ENCODE measurements around the gene SLC35G3. TPM values are rescaled to one million over a fixed set of nuclear protein-coding genes. Genes with fewer than 3 reads are reported as not detected.

Gene SLC35G3
- total and polyA plus RNA-seq, 2 experiments from 2014 or later, result not detected

GRCh38 chr17:35149941-35150340 is 44.3 kb downstream of the SLC35G3 start:
- no peak overlapping the region for H2AFZ ChIP-seq
- no peaks in the 10 kb centered on the region for H3K36me3 Mint-ChIP-seq (ENCODE audit: low read depth)
- no peaks in the 10 kb centered on the region for H3K9me3 Mint-ChIP-seq
- H3K9me2 ChIP-seq (ENCODE audit: insufficient read depth), result no peaks in the 10 kb centered on the region
- no peak overlapping the region for H3K27ac ChIP-seq (ENCODE audit: low read depth)
- H3K4me3 ChIP-seq, result no peak overlapping the region
- TF ChIP-seq EZH2phosphoT487 (IDR thresholded peaks at IDR 0.05; ENCODE audit: unreplicated experiment) (no peak), NANOG (IDR thresholded peaks at IDR 0.05; ENCODE audit: borderline replicate concordance) (no peak), ZNF331 (CRISPR knock-in tag; IDR thresholded peaks at IDR 0.05; ENCODE audit: low read depth) (no peak), ETS1 (IDR thresholded peaks at IDR 0.05) (no peak), CTCF (conservative IDR thresholded peaks at IDR 0.05; ENCODE audit: low read depth in 2 of 2) (no peak), POLR2AphosphoS5 (IDR thresholded peaks at IDR 0.05; ENCODE audit: low read depth) (no peak), REST (IDR thresholded peaks at IDR 0.05; ENCODE audit: unreplicated experiment) (no peak), JUNB (IDR thresholded peaks at IDR 0.05; ENCODE audit: unreplicated experiment) (no peak), EZH2 (IDR thresholded peaks at IDR 0.05; ENCODE audit: low read depth, unreplicated experiment) (no peak), STAT1 (IDR thresholded peaks at IDR 0.05; ENCODE audit: unreplicated experiment) (no peak), ZNF114 (CRISPR knock-in tag; IDR thresholded peaks at IDR 0.05) (no peak), CREB1 (CRISPR knock-in tag; IDR thresholded peaks at IDR 0.05; ENCODE audit: low read depth) (no peak), ZNF462 (CRISPR knock-in tag; IDR thresholded peaks at IDR 0.05) (no peak)
- H3K27ac Mint-ChIP-seq, result no peak overlapping the region
- H3K4me2 ChIP-seq, result no peak overlapping the region
- peaks cover 16% of the 10 kb centered on the region for H3K4me1 Mint-ChIP-seq
- no peaks in the 10 kb centered on the region for H3K4me1 ChIP-seq (ENCODE audit: insufficient read depth)
- H3K79me2 ChIP-seq (replicated peaks; ENCODE audit: insufficient read depth), result no peaks in the 10 kb centered on the region
- H3K4me3 Mint-ChIP-seq, result no peak overlapping the region
- no peaks in the 10 kb centered on the region for H3K27me3 ChIP-seq (ENCODE audit: insufficient read depth)
- no peaks in the 10 kb centered on the region for H3K36me3 ChIP-seq (ENCODE audit: insufficient read depth)
- DNase-seq (ENCODE audit: low spot score) (no peak), ATAC-seq (no peak)
- H3K27me3 Mint-ChIP-seq (ENCODE audit: insufficient read depth, low read depth, poor library complexity), result peaks cover 16% of the 10 kb centered on the region
- no peaks in the 10 kb centered on the region for H3F3A ChIP-seq (replicated peaks; ENCODE audit: low read depth)
- H4K20me1 ChIP-seq (replicated peaks; ENCODE audit: insufficient read depth), result no peaks in the 10 kb centered on the region
